HG03280 (cell line): Measurements from ENCODE around the gene MYO1G.
"Not testable (repeated sequence)": the region's sequence is repeated elsewhere in the genome, so short reads cannot be mapped to it uniquely, and the experiment has no call there.

Experiments
- ATAC-seq: cut with Tn5 transposase; IDR thresholded peaks from one replicate; pipeline ENCODE4 v1.9.1; 2021; ENCODE audit warnings: mild to moderate bottlenecking, moderate library complexity; ENCODE audit not compliant: unreplicated experiment

Gene MYO1G

GRCh38 chr7:44978511-44979366, at the start of gene MYO1G:
TSS of gene MYO1G (minus strand) at chr7:44979015. CDS start at chr7:44978961, 54 bp downstream.
- peak; percentile 52 for ATAC-seq

DNA sequence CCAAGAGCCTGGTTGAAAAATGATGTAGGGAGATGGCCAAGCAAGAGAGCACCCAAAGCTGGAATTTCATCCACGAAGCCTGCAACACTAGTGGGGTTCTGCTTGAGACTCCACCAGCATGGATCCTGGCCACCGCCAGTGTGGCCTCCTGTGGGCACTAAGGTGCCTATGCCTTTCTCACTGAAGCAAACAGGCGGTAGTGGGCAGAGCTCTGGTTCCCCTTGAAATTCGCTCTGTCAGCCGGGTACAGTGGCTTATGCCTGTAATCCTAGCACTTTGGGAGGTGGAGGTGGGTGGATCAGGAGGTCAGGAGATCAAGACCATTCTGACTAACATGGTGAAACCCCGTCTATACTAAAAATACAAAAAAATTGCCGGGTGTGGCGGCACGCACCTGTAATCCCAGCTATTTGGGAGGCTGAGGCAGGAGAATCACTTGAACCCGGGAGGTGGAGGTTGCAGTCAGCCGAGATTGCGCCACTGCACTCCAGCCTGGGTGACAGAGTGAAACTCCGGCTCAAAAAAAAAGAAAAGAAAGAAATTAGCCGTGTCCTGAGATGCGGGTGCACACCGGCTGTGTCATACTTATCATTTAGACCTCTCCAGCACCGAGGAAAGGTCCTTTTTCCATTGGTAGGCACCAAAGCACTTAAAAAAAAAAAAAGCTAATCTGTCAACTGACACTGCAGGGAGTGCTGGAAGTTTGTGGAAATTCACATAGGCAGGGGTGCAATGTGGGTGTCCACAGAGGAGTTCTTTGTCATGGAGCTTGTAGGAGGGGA, 49.5 kb upstream of the MYO1G start:
- ATAC-seq, result no peak

- ATAC-seq, result no peak
Observed at GRCh38 chr7:45027774-45028114, 48.9 kb upstream of the MYO1G start.

GRCh38 chr7:45026984-45027773, 48.4 kb upstream of the MYO1G start:
- ATAC-seq, result no peak

DNA sequence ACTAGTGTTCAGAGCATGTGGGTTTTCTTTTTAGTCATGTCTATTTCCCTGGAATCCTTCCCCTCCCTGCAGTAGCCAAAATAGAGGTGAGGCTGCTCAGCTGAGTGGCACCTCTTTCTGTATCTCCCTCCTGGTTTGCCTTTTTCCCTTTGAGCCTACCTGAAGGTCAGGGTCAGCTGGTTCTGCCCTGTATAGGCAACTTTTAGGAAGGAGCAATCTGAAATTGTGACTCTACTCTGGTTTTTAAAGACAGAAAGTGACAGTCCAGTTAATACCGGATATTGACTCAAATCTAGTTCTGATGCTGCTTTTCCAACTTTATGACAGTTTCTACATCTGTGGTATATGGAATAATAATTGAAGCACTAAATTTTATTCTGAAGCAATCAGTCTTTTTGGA, 47.2 kb upstream of the MYO1G start:
- no peak for ATAC-seq

DNA sequence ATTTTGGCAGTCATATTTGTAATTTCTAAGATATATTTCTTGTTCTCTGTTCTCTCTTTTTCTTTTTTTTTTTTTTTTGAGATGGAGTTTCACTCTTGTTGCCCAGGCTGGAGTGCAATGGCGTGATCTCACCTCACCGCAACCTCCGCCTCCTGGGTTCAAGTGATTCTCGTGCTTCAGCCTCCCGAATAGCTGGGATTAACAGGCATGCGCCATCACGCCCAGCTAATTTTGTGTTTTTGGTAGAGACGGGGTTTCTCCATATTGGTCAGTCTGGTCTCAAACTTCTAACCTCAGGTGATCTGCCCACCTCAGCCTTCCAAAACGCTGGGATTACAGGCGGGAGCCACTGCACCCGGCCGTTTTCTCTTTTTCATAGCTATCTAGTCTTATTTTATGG, 46.7 kb upstream of the MYO1G start:
- ATAC-seq, result not testable (repeated sequence)

GRCh38 chr7:45024126-45024744, 45.4 kb upstream of the MYO1G start:
- no peak for ATAC-seq

GRCh38 chr7:45021604-45022296, 42.9 kb upstream of the MYO1G start:
- no peak for ATAC-seq

GRCh38 chr7:45020915-45021314, 42.1 kb upstream of the MYO1G start:
- ATAC-seq, result no peak

- no peak for ATAC-seq
Observed at GRCh38 chr7:45017253-45017652, 38.4 kb upstream of the MYO1G start.

- no peak for ATAC-seq
Observed at GRCh38 chr7:45015313-45015712, 36.5 kb upstream of the MYO1G start.

DNA sequence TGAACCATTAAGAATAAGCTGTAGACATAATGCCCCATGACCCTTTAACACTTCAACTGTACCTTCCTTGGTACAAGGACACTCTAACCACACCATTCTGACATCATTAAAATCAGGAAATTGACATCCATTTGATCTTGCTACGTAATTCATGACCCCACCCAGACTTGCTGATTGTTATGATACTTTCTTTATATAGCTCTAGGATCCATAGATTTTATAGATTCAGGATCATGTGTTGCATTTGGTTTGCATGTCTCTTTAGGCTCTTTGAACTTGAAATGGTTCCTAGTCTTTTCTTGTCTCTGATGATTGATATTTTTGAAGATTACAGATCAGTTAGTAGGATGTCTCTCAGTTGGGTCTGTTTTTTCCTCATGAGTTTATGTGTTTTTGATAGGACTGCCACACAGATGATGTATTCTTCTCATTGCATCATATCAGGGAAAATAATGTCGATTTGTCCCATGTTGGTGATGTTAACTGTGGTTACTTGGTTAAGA, 34.7 kb upstream of the MYO1G start:
- ATAC-seq, result no peak

DNA sequence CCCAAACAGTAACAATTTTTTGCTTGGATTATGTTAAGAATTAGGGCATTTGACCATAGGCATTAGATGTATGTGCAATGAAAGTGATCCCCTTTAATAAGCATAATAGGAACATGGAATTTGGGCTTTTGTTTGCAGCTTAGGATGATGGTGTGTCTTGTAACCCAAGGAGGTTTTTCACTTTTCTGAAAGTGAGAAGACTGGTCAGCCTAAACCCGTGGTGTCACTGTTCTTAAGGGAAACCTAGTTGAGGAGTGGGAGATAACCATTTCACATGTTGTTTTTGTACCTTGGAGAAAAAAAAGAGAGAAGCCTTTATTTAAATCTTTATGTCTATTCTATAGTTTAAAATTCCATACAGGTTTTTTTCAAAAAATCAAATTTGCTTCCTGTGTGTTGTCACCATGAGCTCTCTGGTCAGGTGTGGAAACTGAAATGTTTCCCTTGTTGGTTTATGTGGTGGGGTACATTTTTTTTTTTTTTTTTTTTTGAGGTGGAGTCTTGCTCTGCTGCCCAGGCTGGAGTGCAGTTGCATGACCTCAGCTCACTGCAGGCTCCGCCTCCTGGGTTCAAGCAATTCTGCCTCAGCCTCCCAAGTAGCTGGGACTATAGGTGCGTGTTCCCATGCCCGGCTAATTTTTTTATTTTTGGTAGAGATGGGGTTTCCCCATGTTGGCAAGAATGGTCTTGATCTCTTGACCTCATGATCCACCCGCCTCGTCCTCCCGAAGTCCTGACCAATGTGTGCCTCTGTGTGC, 28.9 kb upstream of the MYO1G start:
- ATAC-seq, result no peak

GRCh38 chr7:45007106-45007505, 28.3 kb upstream of the MYO1G start:
- ATAC-seq, result no peak

- no peak for ATAC-seq
Observed at GRCh38 chr7:45003789-45004188, 25.0 kb upstream of the MYO1G start.

- ATAC-seq, result no peak
Observed at GRCh38 chr7:45001826-45002225, 23.0 kb upstream of the MYO1G start.

DNA sequence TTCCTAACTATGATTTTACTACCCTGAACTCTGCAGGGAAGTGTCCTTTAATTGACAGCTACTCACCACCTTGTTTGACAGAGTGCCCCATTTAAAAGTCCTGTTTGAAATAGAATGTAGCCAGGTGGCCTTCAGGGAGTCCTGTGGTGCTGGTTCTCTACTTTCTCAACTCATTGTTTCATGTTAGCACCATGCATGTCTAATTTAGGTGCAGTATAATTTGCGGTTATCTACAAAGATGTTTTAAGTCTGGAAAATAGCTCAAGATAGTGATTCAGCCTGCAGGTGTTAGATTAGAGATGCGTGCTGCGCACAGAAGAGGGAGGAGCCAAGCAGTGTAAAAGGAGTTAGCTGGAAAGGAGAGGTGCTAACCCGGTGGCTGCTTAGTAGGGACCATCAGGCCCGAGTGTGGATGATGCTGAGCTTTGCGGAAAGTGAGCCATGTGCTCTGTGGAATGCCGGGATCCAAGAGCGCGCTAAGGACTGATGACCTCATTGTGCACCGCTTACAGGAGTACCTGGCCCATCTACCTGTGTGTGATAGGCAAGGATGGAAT, 22.4 kb upstream of the MYO1G start:
- ATAC-seq, result no peak

- peak; percentile 5 for ATAC-seq
Observed at GRCh38 chr7:45000093-45001032, 21.5 kb upstream of the MYO1G start, which contains the start of gene CCM2. TSS of gene CCM2 (plus strand) at chr7:45000201. CDS start at chr7:45000334, 133 bp downstream.
